ENCODE data around the gene EIF4G1.

- no peak for TF ChIP-seq CTCF (IDR thresholded peaks at IDR 0.05; ENCODE audit: insufficient read depth, low read depth, low read length)
- no peak for TF ChIP-seq EZH2 (IDR thresholded peaks at IDR 0.05; ENCODE audit: insufficient read depth, low read length)
Observed at GRCh38 chr3:184354754-184355153, 40.3 kb downstream of the EIF4G1 start.

Data from astrocyte (in vitro differentiated cells and primary cell).